Stimulated activated CD4-positive, alpha-beta T cell treated with anti-CD3 and anti-CD28 coated beads, Interleukin-4, amount 100 ng/mL, for 4 hours (primary cell): ENCODE measurements around the gene KLHDC1.
A peak's percentile ranks its signal among the peaks of the same experiment; 100 is the strongest.
"Not testable (repeated sequence)": the region's sequence is repeated elsewhere in the genome, so short reads cannot be mapped to it uniquely, and the experiment has no call there.

Source experiments
- DNase-seq, 2 experiments: peaks; one replicate each; pipeline ENCODE4 v3.0.0-alpha.2; 2020

The KLHDC1 gene

GRCh38 chr14:49732896-49733295 lies 40.0 kb downstream of the KLHDC1 start:
- no peak for DNase-seq

- DNase-seq: no peak
Measured at GRCh38 chr14:49733836-49734235, 40.9 kb downstream of the KLHDC1 start.

- DNase-seq: not testable (repeated sequence)
Measured at GRCh38 chr14:49735669-49736068, 42.7 kb downstream of the KLHDC1 start.

GRCh38 chr14:49745191-49745590 lies 52.3 kb downstream of the KLHDC1 start:
- no peak for DNase-seq

- DNase-seq: not testable (repeated sequence)
Measured at GRCh38 chr14:49746476-49746875, 53.6 kb downstream of the KLHDC1 start.

- DNase-seq: no peak
Measured at GRCh38 chr14:49754570-49755097, 61.7 kb downstream of the KLHDC1 start.

GRCh38 chr14:49755378-49755777 lies 62.5 kb downstream of the KLHDC1 start:
- DNase-seq: no peak

- no peak for DNase-seq
Measured at GRCh38 chr14:49761839-49762551, 69.1 kb downstream of the KLHDC1 start.

- no peak for DNase-seq
Measured at GRCh38 chr14:49766839-49767238, 73.9 kb downstream of the KLHDC1 start.

GRCh38 chr14:49767270-49767570 lies 74.3 kb downstream of the KLHDC1 start:
- DNase-seq: no peak

- peak; percentile 87 for DNase-seq
Measured at GRCh38 chr14:49767571-49768300, 74.8 kb downstream of the KLHDC1 start, which contains the start of gene KLHDC2. Gene KLHDC2 (plus strand): TSS chr14:49768153. CDS start chr14:49768469, 316 bp downstream.

GRCh38 chr14:49768301-49769121 lies 75.6 kb downstream of the KLHDC1 start:
- DNase-seq: peak; percentile 57 to 74

GRCh38 chr14:49769171-49769570 lies 76.3 kb downstream of the KLHDC1 start:
- DNase-seq: no peak

GRCh38 chr14:49769581-49770211 lies 76.8 kb downstream of the KLHDC1 start:
- DNase-seq: no peak

GRCh38 chr14:49770212-49770817 lies 77.4 kb downstream of the KLHDC1 start:
- no peak for DNase-seq

- DNase-seq: not testable (repeated sequence)
Measured at GRCh38 chr14:49771691-49772090, 78.8 kb downstream of the KLHDC1 start.

GRCh38 chr14:49774106-49774505 lies 81.2 kb downstream of the KLHDC1 start:
- no peak for DNase-seq

- DNase-seq: no peak
Measured at GRCh38 chr14:49778421-49778820, 85.5 kb downstream of the KLHDC1 start.

GRCh38 chr14:49781040-49781439 lies 88.1 kb downstream of the KLHDC1 start:
- DNase-seq: not testable (repeated sequence)

- DNase-seq: no peak
Measured at GRCh38 chr14:49783394-49784014, 90.6 kb downstream of the KLHDC1 start.

GRCh38 chr14:49786315-49786714 lies 93.4 kb downstream of the KLHDC1 start:
- no peak for DNase-seq

- DNase-seq: no peak
Measured at GRCh38 chr14:49792618-49793017, 99.7 kb downstream of the KLHDC1 start.
